Measurements from ENCODE around the gene STX7.

Gene STX7

GRCh38 chr6:132479131-132479530 is 33.8 kb downstream of the STX7 start:
- in situ Hi-C loops (cut with HindIII; ENCODE audit: low sequenced_read_pairs), result loop anchor here (25.0 kb wide), 1 partner anchor 192 kb away; no protein-coding TSS in a partner anchor

- in situ Hi-C loops (cut with HindIII; ENCODE audit: low sequenced_read_pairs), result loop anchor here (25.0 kb wide), 1 partner anchor 191 kb away; no protein-coding TSS in a partner anchor
Observed at GRCh38 chr6:132478674-132479073, 34.2 kb downstream of the STX7 start.

- in situ Hi-C loops (cut with HindIII; ENCODE audit: low sequenced_read_pairs), result loop anchor here (25.0 kb wide), 1 partner anchor 191 kb away; no protein-coding TSS in a partner anchor
Observed at GRCh38 chr6:132478266-132478665, 34.6 kb downstream of the STX7 start.

DNA sequence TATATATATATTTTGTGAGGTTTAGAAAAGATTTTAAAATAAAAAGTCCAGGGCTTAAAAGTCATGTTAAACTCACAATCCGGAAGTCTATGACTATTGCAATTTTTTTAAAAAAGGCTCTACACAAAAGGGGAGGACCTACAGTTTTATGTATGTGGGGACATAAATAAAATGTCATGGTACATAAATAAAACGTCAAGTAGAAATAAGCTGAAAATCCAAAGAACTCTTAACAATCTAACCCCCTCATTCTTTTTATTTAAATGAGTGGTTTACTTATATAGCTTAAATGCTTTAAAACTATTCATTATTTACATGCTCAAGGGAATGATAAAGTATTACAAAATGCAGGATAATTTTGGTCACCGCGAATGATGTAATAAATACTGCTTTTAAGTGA is 36.2 kb downstream of the STX7 start:
- in situ Hi-C loops (cut with HindIII; ENCODE audit: low sequenced_read_pairs), result loop anchor here (25.0 kb wide), 1 partner anchor 189 kb away; no protein-coding TSS in a partner anchor

DNA sequence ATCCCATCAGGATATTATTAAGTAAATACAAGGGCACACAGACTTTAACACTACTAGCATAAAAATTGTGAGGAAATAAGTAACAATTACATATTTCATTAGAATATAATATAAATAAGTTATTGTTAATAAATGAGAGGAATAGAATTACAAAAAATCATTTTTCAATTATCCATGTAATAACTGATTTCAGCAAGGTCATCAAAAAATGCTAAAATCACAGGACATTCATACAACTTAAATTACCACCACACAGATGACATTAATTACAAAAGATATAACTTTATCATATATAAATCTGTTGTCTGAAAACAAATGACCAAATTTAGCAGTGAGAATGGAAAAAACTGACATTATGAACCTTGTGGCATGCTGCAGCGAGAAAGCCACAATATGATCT is 37.0 kb downstream of the STX7 start:
- in situ Hi-C loops (cut with HindIII; ENCODE audit: low sequenced_read_pairs), result loop anchor here (25.0 kb wide), 1 partner anchor 189 kb away; no protein-coding TSS in a partner anchor

- in situ Hi-C loops (cut with HindIII; ENCODE audit: low sequenced_read_pairs), result no loop called here
Observed at GRCh38 chr6:132471787-132472186, 41.1 kb downstream of the STX7 start.

DNA sequence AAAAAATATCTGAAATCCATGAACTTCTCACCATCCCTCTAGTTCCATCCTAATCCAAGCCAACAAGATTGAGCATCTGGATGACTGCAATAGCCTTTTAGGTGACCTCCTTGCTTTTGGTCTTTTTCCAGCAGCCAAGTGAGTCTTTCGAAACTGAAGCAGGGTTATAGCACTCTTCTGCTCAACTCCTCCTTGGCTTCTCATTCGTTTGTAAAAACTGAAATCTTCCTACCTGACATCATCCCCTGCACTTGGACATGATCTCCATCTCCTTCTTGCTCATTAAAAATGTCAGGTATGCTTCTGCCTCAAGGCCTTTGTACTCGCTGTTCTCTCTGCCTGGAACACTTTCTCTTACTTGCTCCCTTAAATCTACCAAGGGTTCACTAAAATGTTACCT is 46.0 kb downstream of the STX7 start:
- in situ Hi-C loops (cut with HindIII; ENCODE audit: low sequenced_read_pairs), result no loop called here

DNA sequence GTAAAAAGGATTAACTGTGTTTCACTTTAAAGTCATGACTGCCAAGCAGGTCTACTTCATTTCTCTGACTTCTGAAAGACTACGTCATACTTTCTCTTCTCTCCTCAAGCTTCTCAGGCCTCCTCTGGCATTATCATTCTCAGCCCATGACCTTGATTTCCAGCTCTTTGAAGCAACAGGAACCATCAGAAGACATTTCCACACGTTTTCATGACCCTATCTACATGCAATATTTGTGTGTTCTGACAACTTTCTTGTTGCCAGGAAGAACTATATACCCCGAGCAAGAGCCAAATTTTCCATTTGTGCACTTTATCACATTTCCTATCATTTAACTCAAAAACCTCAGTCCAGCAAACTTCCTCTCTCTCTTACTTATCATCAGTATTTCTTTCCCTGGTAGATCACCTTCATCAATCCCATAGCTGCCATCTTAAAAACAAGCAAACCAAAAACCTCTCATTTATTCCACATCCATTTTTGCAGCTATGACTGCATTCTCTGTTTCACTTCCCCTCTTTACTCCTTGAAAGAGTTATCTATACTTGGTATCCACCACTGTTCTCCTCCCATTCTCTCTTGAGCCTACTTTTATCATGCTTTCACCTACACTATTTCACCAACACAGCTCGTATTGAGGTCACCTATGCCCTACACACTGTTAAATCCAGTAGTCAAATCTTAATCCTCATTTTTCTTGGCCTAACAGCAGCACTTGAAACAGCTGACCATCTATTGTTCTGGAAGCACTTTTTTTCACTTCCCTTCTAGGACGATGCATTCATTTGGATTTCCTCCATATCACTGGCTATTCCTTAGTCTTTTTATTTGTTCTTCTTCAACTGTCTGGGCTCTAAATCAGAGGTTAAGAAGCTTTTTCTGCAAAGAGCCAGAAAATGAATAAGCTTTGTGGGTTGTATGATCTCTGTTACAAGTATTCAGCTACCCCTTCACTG is 47.1 kb downstream of the STX7 start:
- in situ Hi-C loops (cut with HindIII; ENCODE audit: low sequenced_read_pairs), result no loop called here

DNA sequence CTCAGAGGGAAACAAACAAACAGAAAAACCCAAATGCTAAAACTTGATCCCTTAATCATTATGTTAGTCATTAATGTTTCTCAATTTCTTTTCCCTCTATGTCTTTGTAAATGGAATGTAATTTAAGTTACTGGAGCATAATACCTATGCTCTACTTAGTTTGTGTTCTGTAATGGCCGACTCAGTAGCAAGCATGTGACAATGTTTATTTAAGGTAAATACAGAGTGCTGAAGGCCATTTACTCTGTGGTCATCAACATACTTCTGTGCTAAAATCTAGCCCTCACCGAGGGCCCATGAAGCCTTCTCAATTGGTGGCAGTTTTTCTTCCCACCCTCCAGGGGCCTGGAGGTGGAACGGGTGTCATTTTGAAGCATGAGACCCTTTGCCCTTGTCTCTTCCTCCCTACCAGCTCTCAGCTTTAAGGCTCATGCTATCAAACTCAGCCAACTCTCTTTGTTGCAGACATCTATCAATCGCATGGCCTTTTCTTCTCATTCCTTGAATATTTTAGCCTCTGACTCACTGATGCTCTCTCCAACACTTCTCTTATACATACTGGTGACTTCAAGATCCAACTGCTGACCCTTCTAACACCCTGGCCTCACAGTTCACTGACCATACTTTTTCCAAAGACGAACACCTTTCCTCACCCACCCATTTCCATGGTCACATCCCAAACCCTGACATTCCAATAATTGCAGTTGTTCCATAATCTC is 48.2 kb downstream of the STX7 start:
- in situ Hi-C loops (cut with HindIII; ENCODE audit: low sequenced_read_pairs), result no loop called here

DNA sequence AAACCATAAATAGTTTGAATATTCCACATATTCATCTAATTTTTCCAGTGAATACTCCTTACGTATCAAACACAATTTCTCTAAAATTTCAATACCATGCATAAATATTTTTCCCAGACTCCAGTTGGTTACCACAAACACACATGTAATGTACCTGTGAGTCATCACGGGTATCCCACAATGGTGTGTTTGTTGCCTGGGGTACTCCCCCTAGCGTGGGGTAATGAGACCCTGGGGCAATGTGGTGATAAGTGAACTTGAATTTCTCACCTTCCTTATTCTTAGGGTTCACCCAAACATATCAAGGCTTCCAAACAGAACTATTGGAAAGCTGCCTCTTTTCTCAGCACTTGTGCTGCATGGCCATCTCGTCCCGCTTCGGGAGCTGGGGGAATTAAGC is 51.0 kb downstream of the STX7 start:
- in situ Hi-C loops (cut with HindIII; ENCODE audit: low sequenced_read_pairs), result no loop called here

DNA sequence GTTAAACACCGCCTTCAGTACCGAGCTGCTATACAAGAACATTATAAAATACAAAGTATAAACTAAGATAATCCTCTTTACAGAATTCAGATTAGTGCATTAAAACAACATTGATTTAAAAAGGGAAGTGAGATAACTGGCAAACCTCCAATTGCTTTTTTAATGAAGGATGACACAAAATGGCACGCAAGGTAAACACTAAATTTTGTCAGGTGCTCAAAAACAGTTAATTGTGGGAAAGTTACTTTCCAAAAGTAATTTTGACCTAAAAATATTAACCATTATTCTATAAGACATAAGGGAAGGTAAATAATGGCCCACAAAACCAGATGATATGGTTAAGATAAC is 53.3 kb downstream of the STX7 start:
- in situ Hi-C loops (cut with HindIII; ENCODE audit: low sequenced_read_pairs), result no loop called here

GRCh38 chr6:132458887-132459604 is 53.9 kb downstream of the STX7 start:
- in situ Hi-C loops (cut with HindIII; ENCODE audit: low sequenced_read_pairs), result no loop called here

DNA sequence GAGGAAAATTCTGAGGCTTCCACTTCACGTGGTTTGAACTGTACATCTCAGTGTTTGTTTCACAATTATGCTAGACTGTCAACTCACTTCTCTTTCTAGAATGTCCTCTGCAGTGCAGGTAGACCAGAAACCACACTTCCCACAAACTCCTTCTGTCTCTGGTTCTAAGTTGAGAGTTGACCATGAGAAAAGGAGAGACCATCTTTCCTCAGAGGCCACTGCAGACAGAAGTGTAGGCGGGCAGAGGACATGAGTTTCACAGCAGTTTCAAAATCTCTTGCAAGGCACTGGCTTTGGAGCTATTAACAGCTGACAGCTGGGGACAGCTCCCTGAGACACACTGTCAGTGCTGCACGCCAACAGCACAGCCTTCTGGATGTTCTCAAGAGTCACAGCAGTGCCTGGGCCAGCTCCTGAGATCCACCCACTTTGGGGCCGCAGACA is 56.2 kb downstream of the STX7 start:
- in situ Hi-C loops (cut with HindIII; ENCODE audit: low sequenced_read_pairs), result no loop called here

GRCh38 chr6:132446855-132447241 is 66.1 kb downstream of the STX7 start:
- in situ Hi-C loops (cut with HindIII; ENCODE audit: low sequenced_read_pairs), result no loop called here

DNA sequence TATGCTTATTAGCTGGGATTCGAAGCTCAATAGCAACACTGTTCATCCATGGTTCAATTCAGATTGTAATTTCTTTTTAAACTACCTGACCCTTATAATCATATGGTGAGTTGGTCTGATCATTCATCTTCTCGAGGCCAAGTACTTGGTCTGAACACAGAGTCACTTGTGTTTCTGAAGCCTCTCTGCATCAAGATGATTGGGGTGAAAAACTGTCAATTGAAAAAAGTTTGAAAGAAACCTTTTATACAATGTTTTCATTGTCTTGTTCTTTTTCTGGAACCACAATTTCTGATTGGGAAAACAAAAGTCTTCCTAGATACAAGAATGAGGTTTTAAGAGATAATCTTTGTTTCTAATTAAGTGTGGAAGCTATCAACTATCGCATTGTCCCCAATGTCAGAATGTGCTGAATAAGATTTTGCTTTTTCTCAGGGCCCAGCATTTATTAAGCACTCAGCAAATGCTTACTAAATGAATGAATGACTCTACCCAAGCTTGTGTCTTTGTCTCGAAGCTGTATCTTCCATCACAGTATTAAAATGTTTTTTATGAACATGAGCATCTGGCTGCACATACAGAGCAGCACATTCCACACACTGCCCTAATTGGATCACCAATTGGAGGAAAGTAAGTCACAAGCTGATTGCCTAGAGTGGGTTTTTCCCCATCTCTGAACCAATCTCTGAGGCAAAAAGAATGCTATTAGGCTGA is 66.6 kb downstream of the STX7 start:
- in situ Hi-C loops (cut with HindIII; ENCODE audit: low sequenced_read_pairs), result no loop called here

DNA sequence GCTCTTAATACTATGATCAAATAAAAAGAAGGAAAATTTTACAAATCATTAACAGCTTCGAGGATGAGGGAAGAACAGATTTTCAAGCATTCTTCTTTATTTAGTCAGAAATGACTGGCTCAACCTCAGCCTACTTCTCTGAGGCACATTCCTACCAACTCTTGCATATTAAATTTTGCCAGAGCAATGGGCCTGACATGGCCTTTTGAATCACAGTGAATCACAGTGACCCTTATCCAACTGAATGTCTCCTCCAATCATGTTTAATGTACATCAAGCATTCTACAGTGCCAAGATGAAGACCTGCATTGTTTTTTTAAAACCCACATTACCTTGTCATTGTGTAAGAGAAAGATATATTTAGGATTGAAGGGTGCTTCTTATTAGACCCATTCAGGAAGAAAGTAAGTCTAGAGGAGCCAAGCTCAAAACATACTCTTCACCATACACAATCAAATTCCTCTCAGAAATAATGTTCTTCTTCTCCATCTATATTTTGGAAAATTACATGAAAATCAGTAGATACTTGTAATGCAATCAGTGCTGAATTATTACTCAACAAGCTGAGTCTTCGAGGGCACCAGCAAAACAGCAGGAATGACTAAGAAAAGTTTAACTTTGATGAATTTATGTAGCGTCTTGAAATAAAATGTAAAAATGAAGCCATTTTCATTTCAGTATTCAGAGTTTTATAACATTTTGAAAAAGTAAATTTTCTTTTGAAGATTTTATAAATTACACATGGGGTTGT is 67.5 kb downstream of the STX7 start:
- in situ Hi-C loops (cut with HindIII; ENCODE audit: low sequenced_read_pairs), result no loop called here

DNA sequence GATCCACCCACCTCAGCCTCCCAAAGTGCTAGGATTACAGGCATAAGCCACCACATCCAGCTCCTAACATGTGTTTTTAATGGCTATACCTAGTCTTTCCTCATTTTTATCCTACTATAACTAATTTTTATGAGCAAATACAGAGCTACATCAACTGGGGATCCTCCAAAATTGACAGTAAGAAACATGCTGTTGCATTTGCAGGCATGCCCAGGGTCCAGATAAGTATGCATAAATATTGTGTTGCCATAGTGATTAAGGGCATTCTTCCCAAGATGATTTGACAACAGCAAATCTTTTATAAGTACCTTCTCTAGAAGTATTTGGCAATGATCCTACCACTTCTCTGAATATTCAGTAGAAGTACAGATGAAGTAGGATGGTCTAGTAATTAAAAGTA is 69.7 kb downstream of the STX7 start:
- in situ Hi-C loops (cut with HindIII; ENCODE audit: low sequenced_read_pairs), result no loop called here

- in situ Hi-C loops (cut with HindIII; ENCODE audit: low sequenced_read_pairs), result no loop called here
Observed at GRCh38 chr6:132430110-132430509, 82.8 kb downstream of the STX7 start.

DNA sequence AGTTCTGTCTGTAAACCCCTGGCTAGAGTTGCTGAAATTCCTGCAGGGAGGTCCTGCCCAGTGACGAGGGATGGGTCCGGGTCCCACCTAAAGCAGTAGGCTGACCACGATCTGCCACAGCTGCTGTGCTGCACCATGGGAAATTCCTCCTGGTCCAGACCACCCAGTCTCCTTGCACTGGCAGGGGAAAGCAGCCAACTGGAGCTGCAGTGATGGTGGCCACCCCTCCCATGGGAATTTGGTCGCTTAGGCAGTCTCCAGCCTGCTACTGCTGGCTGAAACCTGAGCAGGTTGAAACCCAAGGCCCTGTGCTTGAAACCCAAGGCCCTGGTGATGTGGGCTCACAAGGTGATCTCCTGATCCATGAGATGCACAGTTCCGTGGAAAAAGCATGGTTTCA is 87.7 kb downstream of the STX7 start:
- in situ Hi-C loops (cut with HindIII; ENCODE audit: low sequenced_read_pairs), result no loop called here

- in situ Hi-C loops (cut with HindIII; ENCODE audit: low sequenced_read_pairs), result no loop called here
Observed at GRCh38 chr6:132423839-132424238, 89.1 kb downstream of the STX7 start.
